Endothelial cell of umbilical vein (primary cell): ENCODE results near the gene TMEM266.

Experiments
- CTCF ChIP-seq, 2 donors: IDR thresholded peaks; 1 replicate in 1 of 2; 2 replicates in 1 of 2; pipeline ENCODE4 v1.5.1; 2011; ENCODE audit warnings: low read length in 2 of 2, mild to moderate bottlenecking in 2 of 2, moderate library complexity in 2 of 2, control low read depth in 1 of 2, inconsistent platforms in 1 of 2, low read depth in 1 of 2; ENCODE audit not compliant: insufficient read depth in 1 of 2; ENCODE audit errors: extremely low read depth in 1 of 2
- EZH2 ChIP-seq: IDR thresholded peaks from 2 replicates; pipeline ENCODE4 v1.6.1; 2012; ENCODE audit warnings: borderline replicate concordance, low read depth, mild to moderate bottlenecking, moderate library complexity, low read length, inconsistent platforms; ENCODE audit not compliant: severe bottlenecking
- MAX ChIP-seq: IDR thresholded peaks from 2 replicates; pipeline ENCODE4 v1.6.1; 2011; ENCODE audit not compliant: insufficient read depth, insufficient read length
- POLR2AphosphoS5 ChIP-seq: IDR thresholded peaks from 2 replicates; pipeline ENCODE4 v1.6.1; 2012; ENCODE audit warnings: low read depth, mild to moderate bottlenecking, control low read depth, low read length, moderate library complexity; ENCODE audit not compliant: insufficient read depth

- TF ChIP-seq POLR2AphosphoS5 (no peak), MAX (no peak), CTCF (IDR thresholded peaks at IDR 0.05; ENCODE audit: extremely low read depth in 1 of 2, insufficient read depth in 1 of 2, low read depth in 1 of 2, low read length in 2 of 2) (no peak), EZH2 (no peak)
These were observed 104.8 kb downstream of the TMEM266 start for GRCh38 chr15:76164602-76165001.
